Measurements from ENCODE around the gene RFNG.

RFNG gene

DNA sequence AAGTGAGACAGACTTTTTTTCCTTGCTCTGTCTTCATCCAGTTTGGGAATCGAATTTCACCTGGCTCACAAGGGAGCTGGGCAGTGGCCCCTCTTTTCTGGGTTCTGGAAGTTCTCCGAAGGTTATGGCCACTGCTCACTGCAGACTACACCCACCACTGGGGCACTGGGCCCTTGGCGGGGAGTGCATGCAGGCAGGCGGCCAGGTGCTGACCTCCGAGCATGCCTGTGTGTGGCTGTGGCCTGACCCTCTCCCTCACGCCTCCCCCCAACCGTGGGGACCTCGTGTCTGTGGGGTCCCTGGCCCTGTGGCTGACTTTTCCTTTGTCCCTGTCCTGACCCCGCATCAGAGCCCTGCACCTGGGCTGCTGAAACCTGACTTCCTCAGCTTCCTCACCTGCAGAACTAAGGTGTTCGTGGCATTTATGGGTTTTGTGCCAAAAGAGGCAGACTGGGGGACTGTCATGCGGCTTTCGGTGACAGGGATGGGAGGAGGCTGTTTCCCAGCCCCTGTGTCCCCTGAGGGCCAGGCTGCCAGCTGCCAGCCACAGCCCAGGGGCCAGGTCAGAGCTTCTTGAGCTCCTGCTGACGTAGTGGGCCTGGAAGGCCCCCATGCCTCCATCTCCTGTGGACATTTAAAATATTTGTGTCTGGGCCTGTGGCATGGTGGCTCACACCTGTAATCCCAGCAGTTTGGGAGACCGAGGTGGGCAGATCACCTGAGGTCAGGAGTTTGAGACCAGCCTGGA, 52.7 kb downstream of the RFNG start:
- no peak for DNase-seq

DNA sequence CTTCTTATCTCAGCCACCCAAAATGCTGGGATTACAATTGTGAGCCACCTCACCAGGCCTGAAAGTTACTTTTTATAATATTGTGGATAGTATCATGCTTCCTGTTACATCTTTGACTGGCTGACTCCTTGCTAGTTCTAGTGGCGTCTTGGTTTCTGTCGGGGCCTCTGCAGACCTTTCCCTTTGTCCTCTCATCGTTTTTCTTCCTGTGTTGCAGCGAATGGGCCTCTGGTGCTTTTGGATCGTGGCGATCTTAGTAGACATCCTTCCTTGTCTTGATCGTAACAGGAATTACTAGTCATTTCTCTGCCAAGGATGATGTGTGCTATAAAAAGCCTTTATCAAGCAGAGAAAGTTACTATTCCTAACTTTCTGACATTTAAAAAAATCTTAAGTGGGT, 53.4 kb downstream of the RFNG start:
- DNase-seq, result no peak

Measured in SW 1271 (cell line).